DOHH2 (cell line): ENCODE results near the gene ADGRG2.

Experiments used
- H3F3A ChIP-seq: fragments of 200-600 bp; sonication (generic), shearing (Covaris generic); 2 replicates; pipeline ENCODE4 v1.6.0; 2016; ENCODE audit warnings: antibody characterized with exemption, mild to moderate bottlenecking; ENCODE audit not compliant: control insufficient read depth, insufficient read depth
- H3K27ac ChIP-seq: fragments of 200-600 bp; sonication (generic); 2 replicates; pipeline ENCODE4 v1.5.1; 2014; ENCODE audit warnings: low read depth, mild to moderate bottlenecking, low read length, moderate library complexity
- H3K27me3 ChIP-seq: fragments of 200-600 bp; sonication (generic); 2 replicates; pipeline ENCODE4 v1.6.1; 2014; ENCODE audit warnings: mild to moderate bottlenecking, low read length, mixed read lengths; ENCODE audit not compliant: control insufficient read depth
- H3K36me3 ChIP-seq: fragments of 200-600 bp; sonication (generic); 2 replicates; pipeline ENCODE4 v1.6.1; 2014; ENCODE audit warnings: mild to moderate bottlenecking, low read length, moderate library complexity, mixed read lengths; ENCODE audit not compliant: control insufficient read depth
- H3K4me1 ChIP-seq: fragments of 200-600 bp; sonication (generic); 2 replicates; pipeline ENCODE4 v1.6.1; 2014; ENCODE audit warnings: mild to moderate bottlenecking, low read length, mixed read lengths; ENCODE audit not compliant: control insufficient read depth
- H3K4me2 ChIP-seq: fragments of 200-600 bp; sonication (generic); 2 replicates; pipeline ENCODE4 v1.6.0; 2014; ENCODE audit warnings: mild to moderate bottlenecking, low read length, moderate library complexity
- H3K4me3 ChIP-seq: fragments of 200-600 bp; sonication (generic); 2 replicates; pipeline ENCODE4 v1.5.1; 2014; ENCODE audit warnings: mild to moderate bottlenecking, low read length, mixed read lengths
- H3K79me2 ChIP-seq: fragments of 200-600 bp; sonication (generic); 2 replicates; pipeline ENCODE4 v1.6.1; 2014; ENCODE audit warnings: mild to moderate bottlenecking, low read length, mixed read lengths; ENCODE audit not compliant: control insufficient read depth
- H3K9me2 ChIP-seq: fragments of 200-600 bp; sonication (generic); replicated peaks from 2 replicates; pipeline ENCODE4 v1.6.1; 2014; ENCODE audit warnings: mild to moderate bottlenecking, low read length, mixed read lengths; ENCODE audit not compliant: control insufficient read depth
- H3K9me3 ChIP-seq: fragments of 200-600 bp; sonication (generic); 2 replicates; pipeline ENCODE4 v1.6.1; 2014; ENCODE audit warnings: antibody characterized with exemption, low read length, mixed read lengths; ENCODE audit not compliant: control insufficient read depth, insufficient read depth
- H4K20me1 ChIP-seq: fragments of 200-600 bp; sonication (generic); 2 replicates; pipeline ENCODE4 v1.6.0; 2014; ENCODE audit warnings: low read depth, mild to moderate bottlenecking, antibody characterized with exemption, low read length, moderate library complexity; ENCODE audit not compliant: control insufficient read depth, insufficient read depth
- CTCF ChIP-seq: fragments of 200-600 bp; sonication (generic); IDR thresholded peaks from one replicate; pipeline ENCODE4 v1.5.1; 2014; ENCODE audit warnings: antibody characterized with exemption, mild to moderate bottlenecking, low read depth, low read length; ENCODE audit not compliant: poor library complexity, severe bottlenecking
- EZH2phosphoT487 ChIP-seq: fragments of 200-600 bp; sonication (generic); IDR thresholded peaks from 2 replicates; pipeline ENCODE4 v1.6.1; 2017; ENCODE audit warnings: borderline replicate concordance, mild to moderate bottlenecking, antibody characterized with exemption, low read length, moderate library complexity, mixed read lengths

ADGRG2 gene

GRCh38 chrX:18997916-18998315 is 124.4 kb downstream of the ADGRG2 start:
- no peaks in the 10 kb centered on the region for H4K20me1 ChIP-seq
- H3K79me2 ChIP-seq = no peaks in the 10 kb centered on the region
- H3K9me2 ChIP-seq = no peaks in the 10 kb centered on the region
- H3K4me1 ChIP-seq = no peaks in the 10 kb centered on the region
- TF ChIP-seq CTCF = no peak
- no peak for TF ChIP-seq EZH2phosphoT487
- H3K27ac ChIP-seq = no peak overlapping the region
- no peaks in the 10 kb centered on the region for H3K9me3 ChIP-seq
- no peaks in the 10 kb centered on the region for H3K36me3 ChIP-seq
- no peak overlapping the region for H3K4me3 ChIP-seq
- no peak overlapping the region for H3K4me2 ChIP-seq
- H3F3A ChIP-seq = no peaks in the 10 kb centered on the region
- no peaks in the 10 kb centered on the region for H3K27me3 ChIP-seq

- H3K4me1 ChIP-seq = no peaks in the 10 kb centered on the region
- no peaks in the 10 kb centered on the region for H3K9me2 ChIP-seq
- no peaks in the 10 kb centered on the region for H3K36me3 ChIP-seq
- H3F3A ChIP-seq = no peaks in the 10 kb centered on the region
- no peak overlapping the region for H3K4me2 ChIP-seq
- no peaks in the 10 kb centered on the region for H3K9me3 ChIP-seq
- H4K20me1 ChIP-seq = no peaks in the 10 kb centered on the region
- H3K79me2 ChIP-seq = no peaks in the 10 kb centered on the region
- no peak overlapping the region for H3K27ac ChIP-seq
- no peaks in the 10 kb centered on the region for H3K27me3 ChIP-seq
- H3K4me3 ChIP-seq = no peak overlapping the region
- TF ChIP-seq CTCF (no peak), EZH2phosphoT487 (no peak)
Measured at GRCh38 chrX:18996536-18996935, 125.7 kb downstream of the ADGRG2 start.

- Histone ChIP-seq H3K9me2 (no peaks in the 10 kb centered on the region), H3K27ac (no peak overlapping the region), H3K9me3 (no peaks in the 10 kb centered on the region), H3K79me2 (no peaks in the 10 kb centered on the region), H3F3A (no peaks in the 10 kb centered on the region), H3K27me3 (no peaks in the 10 kb centered on the region), H3K4me2 (no peak overlapping the region), H3K4me1 (no peaks in the 10 kb centered on the region), H3K4me3 (no peak overlapping the region), H4K20me1 (no peaks in the 10 kb centered on the region), H3K36me3 (no peaks in the 10 kb centered on the region)
- no peak for TF ChIP-seq EZH2phosphoT487
- no peak for TF ChIP-seq CTCF
Measured at GRCh38 chrX:18995221-18995620, 127.0 kb downstream of the ADGRG2 start.

GRCh38 chrX:18994713-18995112 is 127.6 kb downstream of the ADGRG2 start:
- no peaks in the 10 kb centered on the region for H3K9me2 ChIP-seq
- no peak overlapping the region for H3K4me2 ChIP-seq
- H3K4me3 ChIP-seq = no peak overlapping the region
- H3K27me3 ChIP-seq = no peaks in the 10 kb centered on the region
- H4K20me1 ChIP-seq = no peaks in the 10 kb centered on the region
- TF ChIP-seq EZH2phosphoT487 (no peak), CTCF (no peak)
- no peaks in the 10 kb centered on the region for H3K9me3 ChIP-seq
- H3F3A ChIP-seq = no peaks in the 10 kb centered on the region
- no peaks in the 10 kb centered on the region for H3K4me1 ChIP-seq
- no peaks in the 10 kb centered on the region for H3K79me2 ChIP-seq
- no peaks in the 10 kb centered on the region for H3K36me3 ChIP-seq
- H3K27ac ChIP-seq = no peak overlapping the region
